Choroid plexus epithelial cell (primary cell): ENCODE measurements around the gene SCN9A.
A peak's percentile ranks its signal among the peaks of the same experiment; 100 is the strongest.

Experiments
- DNase-seq: peaks from one replicate; pipeline ENCODE4 v3.0.0-alpha.2; 2010; ENCODE audit warnings: low read depth
- H3K4me3 ChIP-seq: 2 replicates; pipeline ENCODE4 v1.5.1; 2011; ENCODE audit warnings: low read depth, mild to moderate bottlenecking, control low read depth, low read length, moderate library complexity
- CTCF ChIP-seq: conservative IDR thresholded peaks from 2 replicates; pipeline ENCODE4 v1.5.1; 2011; ENCODE audit warnings: low read depth, mild to moderate bottlenecking, control low read depth, inconsistent platforms, low read length, moderate library complexity

Gene SCN9A

GRCh38 chr2:166338831-166339339 lies 36.9 kb downstream of the SCN9A start:
- H3K4me3 ChIP-seq = no peak overlapping the region
- no peak for TF ChIP-seq CTCF
- DNase-seq = no peak

GRCh38 chr2:166337932-166338331 lies 37.8 kb downstream of the SCN9A start:
- no peak for DNase-seq
- H3K4me3 ChIP-seq = no peak overlapping the region
- TF ChIP-seq CTCF = no peak

GRCh38 chr2:166335284-166335683 lies 40.5 kb downstream of the SCN9A start:
- no peak overlapping the region for H3K4me3 ChIP-seq
- TF ChIP-seq CTCF = no peak
- DNase-seq = peak; percentile 59

DNA sequence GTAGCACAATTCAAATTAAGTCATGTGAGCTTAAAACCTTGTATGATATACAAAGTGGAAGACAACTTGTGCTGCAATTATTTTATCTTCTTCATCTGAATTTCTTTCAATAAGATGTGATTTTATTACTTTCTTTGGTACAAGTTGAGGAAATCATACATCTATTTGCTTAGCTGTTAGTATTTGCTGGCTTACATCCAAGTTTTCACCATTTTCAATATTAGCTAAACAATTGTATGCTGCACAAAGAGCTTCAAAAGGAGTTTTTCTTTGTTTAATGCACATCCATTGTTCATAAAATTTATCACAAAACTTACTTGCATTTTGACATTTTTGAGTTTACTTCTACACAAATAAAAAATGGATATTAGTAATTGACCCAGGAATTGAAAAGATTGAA lies 40.9 kb downstream of the SCN9A start:
- H3K4me3 ChIP-seq = no peak overlapping the region
- TF ChIP-seq CTCF = no peak
- peak; percentile 30 for DNase-seq

DNA sequence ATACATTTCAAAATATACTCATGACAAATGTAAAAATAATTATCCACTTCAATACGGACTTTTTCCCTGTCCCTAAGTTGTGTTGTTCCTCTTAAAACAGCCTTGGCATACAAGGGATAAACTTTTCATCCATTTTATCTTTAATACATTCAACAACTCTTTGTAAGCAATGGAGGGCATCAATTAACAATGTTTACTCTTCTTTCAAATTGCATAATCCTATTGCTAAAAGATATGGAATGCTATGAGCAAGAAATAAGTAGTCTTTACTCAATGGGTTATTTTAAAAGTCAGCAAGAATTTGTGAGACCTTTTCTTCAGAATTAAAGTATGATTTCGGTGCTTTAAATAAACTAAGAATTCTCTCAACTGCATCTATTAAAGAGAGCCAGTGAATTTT lies 41.9 kb downstream of the SCN9A start:
- H3K4me3 ChIP-seq = no peak overlapping the region
- DNase-seq = no peak
- TF ChIP-seq CTCF = no peak

DNA sequence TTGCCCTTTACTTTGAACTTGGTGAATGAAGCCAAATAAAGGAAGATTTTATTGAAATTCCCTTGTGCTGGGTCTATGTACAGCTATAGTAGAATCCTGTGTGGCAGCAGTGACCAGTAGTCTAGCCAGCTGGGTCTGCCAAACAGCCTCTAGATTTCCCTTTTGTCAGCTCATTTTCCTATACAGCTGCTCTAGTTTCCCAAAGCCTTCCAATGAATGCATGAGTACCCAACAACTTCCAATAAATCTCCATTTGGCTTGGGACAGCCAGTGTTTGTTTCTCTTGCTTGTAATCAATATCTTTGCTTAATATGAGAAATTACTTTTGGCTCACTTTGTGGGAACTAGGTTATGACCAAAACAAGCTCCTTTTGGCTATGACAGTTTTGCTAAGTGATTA lies 43.6 kb downstream of the SCN9A start:
- no peak overlapping the region for H3K4me3 ChIP-seq
- no peak for TF ChIP-seq CTCF
- DNase-seq = no peak

DNA sequence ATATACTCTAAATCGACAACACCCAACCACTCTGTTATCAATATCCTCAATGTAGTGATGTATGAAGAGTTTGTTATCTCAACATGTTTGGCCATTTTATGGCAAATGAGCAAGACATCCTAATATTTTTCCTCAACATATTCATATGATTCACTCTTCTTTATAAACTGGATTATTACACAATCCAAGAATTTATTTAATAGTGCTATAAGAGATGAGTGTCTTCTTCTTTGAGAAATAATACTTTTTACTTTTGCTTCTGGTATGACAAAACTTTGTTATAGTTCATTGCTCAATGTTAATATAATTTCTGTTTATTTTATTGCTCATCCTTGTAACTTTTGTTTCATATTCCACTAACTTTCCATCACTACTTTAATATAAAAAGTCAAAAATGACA lies 44.3 kb downstream of the SCN9A start:
- DNase-seq = no peak
- no peak for TF ChIP-seq CTCF
- H3K4me3 ChIP-seq = no peak overlapping the region
